Glomerular visceral epithelial cell (primary cell): ENCODE measurements around the gene C3orf49.
A peak's percentile ranks its signal among the peaks of the same experiment; 100 is the strongest.

Experiments used
- DNase-seq: peaks from one replicate; pipeline ENCODE4 v3.0.0-alpha.2; 2016; ENCODE audit errors: extremely low spot score

Gene C3orf49

GRCh38 chr3:63851287-63851686 lies 32.2 kb downstream of the C3orf49 start:
- no peak for DNase-seq

- no peak for DNase-seq
Observed at GRCh38 chr3:63853106-63853505, 34.0 kb downstream of the C3orf49 start.

- DNase-seq: no peak
Observed at GRCh38 chr3:63855333-63855940, 36.3 kb downstream of the C3orf49 start.

- DNase-seq: peak; percentile 21
Observed at GRCh38 chr3:63857311-63857710, 38.2 kb downstream of the C3orf49 start.

GRCh38 chr3:63860776-63861175 lies 41.7 kb downstream of the C3orf49 start:
- no peak for DNase-seq

GRCh38 chr3:63861306-63861705 lies 42.2 kb downstream of the C3orf49 start:
- no peak for DNase-seq

- DNase-seq: no peak
Observed at GRCh38 chr3:63862804-63863149, 43.7 kb downstream of the C3orf49 start.

GRCh38 chr3:63863150-63864007 lies 44.3 kb downstream of the C3orf49 start, which contains the start of the genes ATXN7 and THOC7:
ATXN7 (plus strand) TSS chr3:63863867; CDS start chr3:63912599, 48,732 bp downstream.
THOC7 (minus strand) TSS chr3:63863805; CDS start chr3:63863790, 15 bp downstream.
- peak; percentile 62 for DNase-seq

GRCh38 chr3:63864008-63864964 lies 45.2 kb downstream of the C3orf49 start:
- peak; percentile 28 for DNase-seq

GRCh38 chr3:63864965-63865327 lies 45.8 kb downstream of the C3orf49 start:
- DNase-seq: no peak

GRCh38 chr3:63867225-63867624 lies 48.1 kb downstream of the C3orf49 start:
- no peak for DNase-seq

- DNase-seq: no peak
Observed at GRCh38 chr3:63869940-63870614, 51.0 kb downstream of the C3orf49 start.

GRCh38 chr3:63870615-63871005 lies 51.5 kb downstream of the C3orf49 start:
- DNase-seq: no peak

GRCh38 chr3:63872135-63872924 lies 53.2 kb downstream of the C3orf49 start:
- peak; percentile 63 for DNase-seq

GRCh38 chr3:63874769-63875168 lies 55.7 kb downstream of the C3orf49 start:
- DNase-seq: no peak

- DNase-seq: no peak
Observed at GRCh38 chr3:63875510-63875909, 56.4 kb downstream of the C3orf49 start.

- DNase-seq: no peak
Observed at GRCh38 chr3:63876260-63876659, 57.2 kb downstream of the C3orf49 start.

GRCh38 chr3:63877737-63878393 lies 58.8 kb downstream of the C3orf49 start:
- no peak for DNase-seq

GRCh38 chr3:63878394-63879060 lies 59.4 kb downstream of the C3orf49 start:
- DNase-seq: no peak

- DNase-seq: no peak
Observed at GRCh38 chr3:63880653-63881052, 61.6 kb downstream of the C3orf49 start.
